ENCODE measurements around the gene COX5A.
A peak's percentile ranks its signal among the peaks of the same experiment; 100 is the strongest.
"Not testable (repeated sequence)": the region's sequence is repeated elsewhere in the genome, so short reads cannot be mapped to it uniquely, and the experiment has no call there.

COX5A gene

GRCh38 chr15:74896316-74896715 lies 41.6 kb downstream of the COX5A start:
- DNase-seq = no peak

- DNase-seq = no peak
These were observed 42.0 kb downstream of the COX5A start for GRCh38 chr15:74895830-74896229.

DNA sequence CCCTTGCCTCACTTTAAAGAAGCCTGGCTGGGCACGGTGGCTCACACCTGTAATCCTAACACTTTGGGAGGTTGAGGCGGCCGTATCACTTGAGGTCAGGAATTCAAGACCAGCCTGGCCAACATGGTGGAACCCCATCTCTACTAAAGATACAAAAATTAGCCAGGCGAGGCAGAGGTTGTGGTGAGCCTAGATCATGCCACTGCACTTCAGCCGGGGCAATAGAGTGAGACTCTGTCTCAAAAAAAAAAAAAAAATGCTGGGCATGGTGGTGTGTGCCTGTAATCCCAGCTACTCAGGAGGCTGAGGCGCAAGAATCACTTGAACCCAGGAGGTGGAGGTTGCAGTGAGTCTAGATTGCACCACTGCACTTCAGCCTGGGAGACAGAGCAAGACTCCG lies 43.5 kb downstream of the COX5A start:
- not testable (repeated sequence) for DNase-seq

- no peak for DNase-seq
These were observed 44.2 kb downstream of the COX5A start for GRCh38 chr15:74893627-74894026.

DNA sequence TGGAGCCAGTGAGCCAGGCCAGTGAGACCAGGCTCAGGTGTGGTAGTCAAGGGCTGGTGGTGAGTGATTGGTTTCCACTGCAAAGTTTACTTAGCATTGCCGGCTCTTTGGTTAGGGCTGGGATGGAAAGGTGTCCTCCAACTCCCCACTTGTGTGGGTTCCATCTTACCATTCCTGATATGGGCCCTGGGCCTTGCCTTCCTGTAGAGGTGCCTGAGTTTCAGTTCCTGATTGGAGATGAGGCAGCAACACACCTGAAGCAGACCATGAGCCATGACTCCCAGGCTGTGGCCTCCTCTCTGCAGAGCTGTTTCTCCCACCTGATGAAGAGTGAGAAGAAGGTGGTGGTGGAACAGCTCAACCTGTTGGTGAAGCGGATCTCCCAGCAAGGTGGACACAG lies 44.9 kb downstream of the COX5A start:
- DNase-seq = no peak

DNA sequence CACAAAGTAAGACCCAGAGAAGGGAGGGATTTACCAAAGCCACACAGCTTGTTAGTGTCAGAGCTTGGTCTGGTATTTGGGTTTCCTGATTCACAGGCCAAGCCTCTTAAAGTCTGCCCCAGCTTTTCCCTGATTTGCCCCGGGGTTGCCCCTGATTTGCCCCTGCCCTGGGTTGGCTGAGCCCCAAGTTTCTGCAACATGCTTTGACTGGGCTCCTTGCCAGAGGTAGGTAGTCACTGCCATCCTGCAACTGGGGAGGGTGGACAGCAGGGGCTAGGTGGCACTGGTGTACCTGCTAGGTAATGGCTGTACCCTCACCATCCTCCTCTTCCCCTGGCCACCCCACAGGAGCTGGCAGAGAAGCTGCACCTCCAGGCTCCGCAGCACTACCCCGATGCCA lies 45.6 kb downstream of the COX5A start:
- no peak for DNase-seq

- no peak for DNase-seq
These were observed 46.4 kb downstream of the COX5A start for GRCh38 chr15:74891469-74891868.

DNA sequence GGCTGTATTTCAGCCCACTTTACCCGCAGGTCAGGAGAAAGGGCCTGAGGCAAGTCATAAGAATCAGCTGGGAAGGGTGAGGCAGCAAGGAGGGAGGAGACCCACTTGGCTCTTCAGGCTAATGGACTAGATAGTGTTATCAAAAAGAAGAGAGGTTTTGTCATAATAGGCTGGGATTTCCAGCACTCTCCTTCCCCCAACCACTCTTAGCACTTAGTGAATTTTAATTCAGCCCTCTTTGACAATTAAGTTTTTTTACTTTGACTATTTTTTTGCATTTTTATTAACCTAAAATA lies 47.3 kb downstream of the COX5A start:
- DNase-seq = no peak

GRCh38 chr15:74889883-74890664 lies 47.8 kb downstream of the COX5A start, which contains the start of gene MPI:
Gene MPI (plus strand): TSS chr15:74890042. CDS start chr15:74890074, 32 bp downstream.
- peak; percentile 94 for DNase-seq

GRCh38 chr15:74889390-74889882 lies 48.4 kb downstream of the COX5A start:
- no peak for DNase-seq

- DNase-seq = no peak
These were observed 49.2 kb downstream of the COX5A start for GRCh38 chr15:74888716-74889115.

DNA sequence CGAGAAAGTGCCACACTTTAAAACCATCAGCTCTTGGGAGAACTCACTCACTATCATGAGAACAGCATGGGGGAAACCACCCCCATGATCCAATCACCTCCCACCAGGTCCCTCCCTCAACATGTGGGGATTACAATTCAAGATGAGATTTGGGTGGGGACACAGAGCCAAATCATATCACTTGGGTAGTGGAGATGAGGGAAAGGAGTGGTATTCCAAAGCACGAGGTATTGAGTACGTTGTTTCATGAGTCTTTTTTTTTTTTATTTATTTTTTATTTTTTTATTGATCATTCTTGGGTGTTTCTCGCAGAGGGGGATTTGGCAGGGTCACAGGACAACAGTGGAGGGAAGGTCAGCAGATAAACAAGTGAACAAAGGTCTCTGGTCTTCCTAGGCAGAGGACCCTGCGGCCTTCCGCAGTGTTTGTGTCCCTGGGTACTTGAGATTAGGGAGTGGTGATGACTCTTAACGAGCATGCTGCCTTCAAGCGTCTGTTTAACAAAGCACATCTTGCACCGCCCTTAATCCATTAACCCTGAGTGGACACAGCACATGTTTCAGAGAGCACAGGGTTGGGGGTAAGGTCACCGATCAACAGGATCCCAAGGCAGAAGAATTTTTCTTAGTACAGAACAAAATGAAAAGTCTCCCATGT lies 50.2 kb downstream of the COX5A start:
- DNase-seq = not testable (repeated sequence)

DNA sequence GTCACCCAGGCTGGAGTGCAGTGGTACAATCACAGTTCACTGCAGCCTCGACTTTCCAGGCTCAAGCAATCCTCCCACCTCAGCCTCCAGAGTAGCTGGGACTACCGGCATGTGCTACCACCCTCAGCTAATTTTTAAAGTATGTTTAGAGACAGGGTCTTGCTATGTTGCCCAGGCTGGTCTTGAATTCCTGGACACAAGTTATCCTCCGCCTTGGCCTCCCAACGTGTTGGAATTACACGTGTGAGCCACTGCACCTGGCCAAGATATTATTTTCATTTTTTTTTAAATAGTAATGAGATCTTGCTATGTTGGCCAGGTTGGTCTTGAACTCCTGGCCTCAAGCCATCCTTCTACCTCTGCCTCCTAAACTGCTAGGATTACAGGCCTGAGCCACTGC lies 52.4 kb downstream of the COX5A start:
- no peak for DNase-seq

GRCh38 chr15:74884428-74885223 lies 53.2 kb downstream of the COX5A start:
- DNase-seq = no peak

DNA sequence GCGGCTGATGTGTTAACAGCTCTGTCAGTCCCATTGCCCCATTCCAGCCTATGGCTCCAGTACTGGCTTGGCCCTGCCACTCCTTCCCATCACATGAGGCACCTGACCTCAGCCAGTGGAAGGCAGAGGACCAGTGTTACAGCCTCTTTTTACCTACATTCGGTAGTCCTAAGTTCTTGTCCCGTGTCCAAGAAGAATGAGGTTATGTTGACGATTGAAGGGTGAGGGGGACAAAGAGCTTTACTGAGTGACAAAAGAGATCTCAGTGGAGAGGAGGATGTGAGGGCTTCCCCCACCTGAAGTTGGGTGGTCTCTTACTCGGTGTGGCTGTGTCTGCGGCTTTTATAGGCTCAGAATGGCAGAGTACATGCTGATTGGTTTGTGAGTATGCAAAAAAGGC lies 55.3 kb downstream of the COX5A start:
- no peak for DNase-seq

GRCh38 chr15:74878273-74878672 lies 59.6 kb downstream of the COX5A start:
- DNase-seq = no peak

GRCh38 chr15:74873756-74874424 lies 64.0 kb downstream of the COX5A start:
- DNase-seq = peak; percentile 74

GRCh38 chr15:74873036-74873755 lies 64.7 kb downstream of the COX5A start, which contains the start of gene SCAMP2:
Gene SCAMP2 (minus strand): TSS chr15:74873365. CDS start chr15:74873255, 110 bp downstream.
- peak; percentile 94 for DNase-seq

- DNase-seq = no peak
These were observed 65.2 kb downstream of the COX5A start for GRCh38 chr15:74872702-74873035.

GRCh38 chr15:74870436-74871215 lies 67.2 kb downstream of the COX5A start:
- no peak for DNase-seq

Data from activated CD8-positive, alpha-beta memory T cell treated with anti-CD3 and anti-CD28 coated beads, Interleukin-2, amount 50 U/mL, for 48 hours (primary cell).